ENCODE measurements around the gene RBMS1.

Gene RBMS1

GRCh38 chr2:160232905-160233475, 260.6 kb downstream of the RBMS1 start:
- TF ChIP-seq SIN3A (IDR thresholded peaks at IDR 0.05; ENCODE audit: borderline replicate concordance, insufficient read depth, low read length): no peak
- no peak for TF ChIP-seq FOXP2 (optimal IDR thresholded peaks at IDR 0.05; ENCODE audit: borderline replicate concordance, extremely low read depth, extremely low read length, insufficient read depth)
- TF ChIP-seq TAF1 (IDR thresholded peaks at IDR 0.05; ENCODE audit: borderline replicate concordance, insufficient read depth, low read length): no peak
- TF ChIP-seq REST (IDR thresholded peaks at IDR 0.05; ENCODE audit: insufficient read depth in 1 of 2, low read depth in 2 of 2, low read length in 2 of 2): no peak
- no peak for TF ChIP-seq POLR2AphosphoS5 (IDR thresholded peaks at IDR 0.05; ENCODE audit: low read depth, low read length)

- TF ChIP-seq REST (IDR thresholded peaks at IDR 0.05; ENCODE audit: insufficient read depth in 1 of 2, low read depth in 2 of 2, low read length in 2 of 2) (no peak), TAF1 (IDR thresholded peaks at IDR 0.05; ENCODE audit: borderline replicate concordance, insufficient read depth, low read length) (no peak), SIN3A (IDR thresholded peaks at IDR 0.05; ENCODE audit: borderline replicate concordance, insufficient read depth, low read length) (no peak), FOXP2 (optimal IDR thresholded peaks at IDR 0.05; ENCODE audit: borderline replicate concordance, extremely low read depth, extremely low read length, insufficient read depth) (no peak), POLR2AphosphoS5 (IDR thresholded peaks at IDR 0.05; ENCODE audit: low read depth, low read length) (no peak)
Observed at GRCh38 chr2:160229591-160229990, 264.0 kb downstream of the RBMS1 start.

- TF ChIP-seq REST (IDR thresholded peaks at IDR 0.05; ENCODE audit: insufficient read depth in 1 of 2, low read depth in 2 of 2, low read length in 2 of 2): no peak
- no peak for TF ChIP-seq TAF1 (IDR thresholded peaks at IDR 0.05; ENCODE audit: borderline replicate concordance, insufficient read depth, low read length)
- TF ChIP-seq FOXP2 (optimal IDR thresholded peaks at IDR 0.05; ENCODE audit: borderline replicate concordance, extremely low read depth, extremely low read length, insufficient read depth): no peak
- no peak for TF ChIP-seq POLR2AphosphoS5 (IDR thresholded peaks at IDR 0.05; ENCODE audit: low read depth, low read length)
- no peak for TF ChIP-seq SIN3A (IDR thresholded peaks at IDR 0.05; ENCODE audit: borderline replicate concordance, insufficient read depth, low read length)
Observed at GRCh38 chr2:160228141-160228917, 265.3 kb downstream of the RBMS1 start.

- TF ChIP-seq FOXP2 (optimal IDR thresholded peaks at IDR 0.05; ENCODE audit: borderline replicate concordance, extremely low read depth, extremely low read length, insufficient read depth) (peak; percentile 50), TAF1 (IDR thresholded peaks at IDR 0.05; ENCODE audit: borderline replicate concordance, insufficient read depth, low read length) (no peak)
Observed at GRCh38 chr2:160227293-160227915, 266.2 kb downstream of the RBMS1 start.

- TF ChIP-seq FOXP2 (optimal IDR thresholded peaks at IDR 0.05; ENCODE audit: borderline replicate concordance, extremely low read depth, extremely low read length, insufficient read depth) (no peak), TAF1 (IDR thresholded peaks at IDR 0.05; ENCODE audit: borderline replicate concordance, insufficient read depth, low read length) (no peak), REST (IDR thresholded peaks at IDR 0.05; ENCODE audit: insufficient read depth in 1 of 2, low read depth in 2 of 2, low read length in 2 of 2) (no peak), SIN3A (IDR thresholded peaks at IDR 0.05; ENCODE audit: borderline replicate concordance, insufficient read depth, low read length) (no peak), POLR2AphosphoS5 (IDR thresholded peaks at IDR 0.05; ENCODE audit: low read depth, low read length) (no peak)
Observed at GRCh38 chr2:160226367-160226766, 267.2 kb downstream of the RBMS1 start.
